Activated CD4-positive, alpha-beta T cell treated with anti-CD3 and anti-CD28 coated beads, Interleukin-2, amount 50 U/mL, for 48 hours (primary cell): ENCODE results near the gene RAB5B.
"Not testable (repeated sequence)": the region's sequence is repeated elsewhere in the genome, so short reads cannot be mapped to it uniquely, and the experiment has no call there.

Experiments used
- DNase-seq, 2 experiments: peaks; one replicate each; pipeline ENCODE4 v3.0.0-alpha.2; 2020

Gene RAB5B

DNA sequence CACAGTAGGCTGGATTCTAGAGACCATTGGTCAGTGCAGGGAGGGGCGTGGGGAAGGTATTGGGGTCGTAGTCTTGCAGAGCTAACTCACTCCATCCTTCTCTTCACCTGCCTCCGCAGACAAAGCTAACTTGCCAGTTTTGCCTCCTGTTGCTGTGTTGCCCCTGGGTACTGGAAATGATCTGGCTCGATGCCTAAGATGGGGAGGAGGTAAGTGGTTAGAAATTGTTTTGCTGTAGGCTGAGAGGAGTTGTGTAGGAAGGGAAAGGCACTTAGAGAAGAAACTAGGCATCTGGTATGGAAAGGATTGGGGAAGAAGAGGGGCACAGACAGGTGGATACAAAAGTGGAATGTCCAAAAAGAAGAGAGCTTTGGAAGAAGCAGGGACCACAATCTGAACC, 31.8 kb upstream of the RAB5B start:
- DNase-seq, result no peak

DNA sequence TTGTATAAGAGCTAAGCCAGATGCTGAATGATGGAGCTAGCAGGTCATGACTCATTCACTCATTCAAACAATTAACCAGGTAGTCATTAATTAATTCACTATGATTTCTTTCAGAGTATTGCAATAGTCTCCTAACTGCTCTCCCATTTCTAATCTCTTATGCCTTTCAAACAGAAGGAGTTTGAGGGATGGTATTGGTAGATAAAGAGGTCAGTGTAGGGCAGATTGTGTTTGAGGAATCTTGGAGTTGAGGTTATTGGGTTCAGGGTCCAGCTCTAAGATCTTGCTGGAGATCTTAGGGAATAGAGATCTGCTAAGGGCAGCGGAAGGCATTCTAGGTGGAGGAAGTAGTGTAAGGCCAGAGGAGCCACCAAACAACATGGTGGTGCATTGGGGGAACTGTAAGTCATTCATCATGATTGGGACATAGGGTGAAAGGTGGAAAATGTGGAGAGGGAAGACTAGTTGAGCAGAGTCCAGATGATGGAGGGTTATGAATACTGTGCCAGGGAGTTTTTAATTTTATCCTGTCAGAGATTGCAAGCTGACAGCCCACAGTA, 31.2 kb upstream of the RAB5B start:
- DNase-seq, result no peak

DNA sequence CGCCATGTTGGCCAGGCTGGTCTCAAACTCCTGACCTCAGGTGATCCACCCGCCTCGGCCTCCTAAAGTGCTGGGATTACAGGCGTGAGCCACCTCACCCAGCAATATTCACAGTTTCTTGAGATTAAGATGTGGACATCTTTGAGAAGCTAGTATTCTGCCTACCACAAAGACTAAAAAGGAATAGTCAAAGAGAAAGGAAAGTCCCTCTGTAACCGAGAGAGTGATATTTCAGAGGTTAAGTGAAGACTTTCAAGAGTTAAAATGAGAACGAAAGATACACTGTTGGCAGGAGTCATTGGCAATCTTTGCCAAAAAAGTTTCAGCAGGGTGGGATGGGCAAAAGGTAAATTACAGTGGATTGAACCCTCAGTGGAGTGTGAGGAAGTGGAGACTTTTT, 27.3 kb upstream of the RAB5B start:
- no peak for DNase-seq

DNA sequence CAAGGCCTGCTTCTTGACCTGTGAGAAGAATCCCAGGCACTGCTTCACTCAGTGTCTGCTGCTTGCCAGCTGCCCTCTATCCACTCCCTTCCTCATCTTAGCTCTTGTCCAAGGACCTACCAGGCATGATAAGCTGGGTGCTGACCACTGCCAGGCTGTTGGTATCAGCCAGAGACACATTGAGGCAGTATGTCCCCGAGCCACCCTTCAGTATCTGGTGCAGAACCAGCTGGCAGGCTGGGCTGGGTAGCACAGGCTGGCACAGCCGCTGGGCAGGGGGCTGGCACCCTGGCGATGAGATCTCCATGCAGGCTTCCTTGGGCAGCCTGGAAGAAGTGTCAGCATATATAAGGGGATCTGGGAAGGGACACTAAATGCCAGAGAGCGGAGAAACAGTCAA, 18.5 kb upstream of the RAB5B start:
- DNase-seq, result no peak

DNA sequence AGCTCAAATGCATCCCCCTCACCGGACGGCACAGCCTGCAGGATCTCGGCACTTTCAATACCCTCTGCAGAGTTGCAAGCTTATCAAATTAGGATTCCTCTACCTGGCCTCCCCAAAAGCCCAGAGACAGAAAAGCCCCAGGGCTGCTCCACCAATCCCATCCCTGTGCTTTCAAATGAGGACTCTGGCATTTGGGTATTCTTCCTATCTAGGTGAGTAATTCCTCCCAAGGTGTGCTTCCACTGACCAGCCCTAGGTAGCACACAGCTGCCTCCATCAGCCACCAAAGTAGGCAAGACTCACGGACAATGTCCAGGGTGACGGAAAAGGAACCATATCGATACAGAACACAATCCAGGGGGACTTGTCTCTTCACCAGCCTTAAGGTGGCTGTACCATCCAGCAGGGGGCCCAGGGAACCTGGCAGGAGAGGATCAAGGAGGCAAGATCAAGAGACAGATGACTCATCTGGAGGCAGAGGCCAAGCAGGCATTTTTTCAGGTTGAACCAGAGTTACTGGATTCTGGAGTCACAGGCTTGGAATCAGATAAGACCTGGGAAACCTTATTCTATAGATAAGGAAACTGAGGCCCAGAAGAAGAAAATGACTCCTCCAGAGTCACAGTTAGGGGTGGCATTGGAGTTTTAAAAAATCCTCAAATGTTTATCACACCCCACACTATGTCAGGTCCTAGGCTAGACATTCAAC, 17.9 kb upstream of the RAB5B start:
- peak; percentile 54 to 63 for DNase-seq

DNA sequence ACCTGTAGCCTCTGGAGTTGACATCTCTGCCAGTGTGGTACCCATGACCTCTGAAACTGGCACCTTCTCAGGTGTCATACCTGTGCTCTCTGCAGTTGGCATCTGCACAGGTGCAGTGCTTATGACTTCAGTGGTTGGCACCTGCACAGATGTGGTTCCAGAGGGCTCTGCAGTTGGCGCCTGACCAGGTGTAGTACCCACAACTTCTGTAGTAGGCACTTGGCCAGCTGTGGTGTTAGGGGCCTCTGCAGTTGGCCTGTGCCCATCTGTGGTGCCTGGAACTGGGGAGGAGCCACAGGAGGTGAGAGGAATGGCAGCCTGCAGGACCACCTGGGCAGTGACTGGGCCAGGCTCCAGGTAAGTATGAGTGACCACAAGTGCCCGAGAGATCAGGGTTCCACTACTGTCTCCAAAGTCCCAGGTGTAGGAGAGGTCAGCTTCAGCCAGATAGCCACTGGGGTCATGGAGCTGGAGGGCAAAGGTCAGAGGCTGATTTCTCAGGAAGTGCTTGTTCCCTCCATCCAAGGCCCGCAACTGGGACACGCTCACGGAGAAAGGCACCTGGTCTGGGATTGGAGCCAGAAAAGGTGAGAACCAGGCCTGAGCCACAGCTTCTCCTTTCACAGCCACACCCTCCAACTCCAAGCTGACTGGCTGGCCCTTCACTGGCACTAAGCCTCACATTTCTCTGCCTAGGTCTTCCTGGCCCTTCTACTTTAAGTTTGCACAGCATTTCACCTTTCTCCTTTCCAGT, 16.6 kb upstream of the RAB5B start:
- no peak for DNase-seq

DNA sequence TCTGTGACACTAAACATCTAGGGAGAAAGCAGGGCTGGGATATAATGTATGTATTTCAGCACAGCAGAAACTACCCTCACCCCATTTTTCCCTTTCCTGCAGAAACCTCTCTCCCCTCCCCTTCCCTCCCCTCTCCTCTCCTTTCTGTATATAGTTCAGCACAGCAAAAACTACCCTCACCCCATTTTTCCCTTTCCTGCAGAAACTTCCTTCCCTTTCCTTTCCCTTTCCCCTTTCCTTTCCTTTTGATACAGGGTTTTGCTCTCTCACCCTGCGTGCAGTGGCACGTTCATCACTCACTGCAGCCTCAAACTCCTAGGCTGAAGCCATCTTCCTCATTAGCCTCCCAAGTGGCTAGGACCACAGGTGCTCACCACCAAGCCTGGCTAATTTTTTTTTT, 10.1 kb upstream of the RAB5B start:
- no peak for DNase-seq

DNA sequence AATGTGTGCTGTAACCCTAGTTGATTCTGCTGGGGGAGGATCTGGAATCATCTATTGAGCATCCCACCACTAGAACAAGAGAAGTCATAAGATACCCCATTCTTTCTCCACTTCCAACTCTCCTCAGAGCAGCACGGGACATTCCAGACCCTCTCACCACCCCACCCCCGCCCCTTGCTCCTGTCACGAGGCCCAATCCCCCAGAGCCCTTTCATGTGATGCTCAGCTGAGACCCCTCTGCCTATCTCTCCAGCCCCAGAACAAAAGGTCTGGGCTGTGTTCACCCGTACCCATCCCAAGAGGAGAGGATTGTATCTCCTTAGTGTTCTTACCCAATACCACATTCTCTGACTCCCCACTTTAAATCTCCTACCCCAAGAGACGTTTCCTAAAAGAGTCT, 8.6 kb upstream of the RAB5B start:
- no peak for DNase-seq

DNA sequence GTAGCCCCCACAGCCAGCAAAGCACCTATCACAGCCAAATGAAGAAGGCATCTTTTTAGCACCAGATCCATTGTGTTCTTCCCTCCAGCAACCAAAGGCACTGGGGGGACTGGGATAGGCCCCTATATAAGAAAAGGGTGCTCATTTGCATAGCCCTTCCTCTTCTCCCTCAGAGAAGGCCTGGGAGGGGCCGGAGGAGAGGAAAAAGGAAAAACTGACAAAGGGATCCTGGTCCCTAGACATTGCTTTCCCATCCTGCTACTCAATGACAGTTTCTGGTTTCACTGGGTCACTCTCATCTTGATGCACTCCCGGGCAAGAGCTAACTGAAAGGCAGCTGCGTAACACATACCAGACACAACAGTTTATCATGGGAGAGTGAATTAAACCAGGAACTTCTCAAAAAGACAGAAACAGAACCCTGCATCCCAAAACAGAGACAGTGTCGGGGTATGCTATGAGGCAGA, 7.9 kb upstream of the RAB5B start, which contains the start of gene PMEL:
PMEL (minus strand) TSS at position 102 of the 467 bp plus-strand sequence; CDS start at position 71, 31 bp downstream.
- no peak for DNase-seq

DNA sequence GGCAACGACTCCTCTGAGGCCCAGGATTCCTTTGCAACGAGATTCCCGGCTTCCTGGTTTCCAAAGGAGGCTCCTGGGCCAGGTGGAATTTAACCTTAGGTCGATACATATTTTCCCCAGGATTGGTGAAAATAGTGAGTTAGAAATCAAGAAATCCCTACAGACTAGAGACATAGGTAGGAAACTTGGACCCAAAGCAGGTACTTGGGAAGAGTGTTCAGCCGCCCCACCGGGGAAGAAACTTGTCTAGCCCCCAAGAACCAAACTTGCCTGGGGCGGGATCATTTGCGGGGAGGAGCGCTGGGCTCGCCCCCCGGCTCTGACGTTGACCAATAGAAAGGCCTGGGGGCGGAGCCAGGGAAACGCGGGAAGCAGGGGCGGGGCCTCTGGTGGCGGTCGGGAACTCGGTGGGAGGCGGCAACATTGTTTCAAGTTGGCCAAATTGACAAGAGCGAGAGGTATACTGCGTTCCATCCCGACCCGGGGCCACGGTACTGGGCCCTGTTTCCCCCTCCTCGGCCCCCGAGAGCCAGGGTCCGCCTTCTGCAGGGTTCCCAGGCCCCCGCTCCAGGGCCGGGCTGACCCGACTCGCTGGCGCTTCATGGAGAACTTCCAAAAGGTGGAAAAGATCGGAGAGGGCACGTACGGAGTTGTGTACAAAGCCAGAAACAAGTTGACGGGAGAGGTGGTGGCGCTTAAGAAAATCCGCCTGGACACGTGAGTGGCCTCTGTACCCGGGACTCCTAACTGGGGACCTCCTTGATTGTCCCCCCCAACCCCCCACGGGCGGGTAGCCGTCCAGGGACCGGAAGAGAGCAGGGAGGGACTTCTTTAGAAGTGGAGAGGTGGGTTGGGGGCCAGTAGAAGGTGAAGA, 7.2 kb upstream of the RAB5B start, which contains the start of gene CDK2:
CDK2 (plus strand) TSS at position 423 of the 874 bp plus-strand sequence; CDS start at position 602, 179 bp downstream.
- peak; percentile 97 to 98 for DNase-seq

DNA sequence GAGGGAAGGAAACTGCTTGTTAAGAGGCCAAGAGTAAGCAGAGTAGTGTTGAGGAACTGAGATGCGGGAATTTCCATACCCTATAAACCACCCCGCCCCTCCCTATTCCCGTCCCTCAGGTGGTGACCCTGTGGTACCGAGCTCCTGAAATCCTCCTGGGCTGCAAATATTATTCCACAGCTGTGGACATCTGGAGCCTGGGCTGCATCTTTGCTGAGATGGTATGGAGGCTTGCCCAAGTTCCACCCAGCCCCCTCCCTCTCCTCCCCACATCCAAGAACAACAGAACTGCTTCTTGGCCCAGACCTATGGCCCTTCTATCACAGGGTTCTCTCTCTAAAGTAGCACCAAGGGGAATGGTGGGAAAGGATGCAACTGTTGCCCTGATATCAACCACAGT, 4.5 kb upstream of the RAB5B start:
- DNase-seq, result no peak

DNA sequence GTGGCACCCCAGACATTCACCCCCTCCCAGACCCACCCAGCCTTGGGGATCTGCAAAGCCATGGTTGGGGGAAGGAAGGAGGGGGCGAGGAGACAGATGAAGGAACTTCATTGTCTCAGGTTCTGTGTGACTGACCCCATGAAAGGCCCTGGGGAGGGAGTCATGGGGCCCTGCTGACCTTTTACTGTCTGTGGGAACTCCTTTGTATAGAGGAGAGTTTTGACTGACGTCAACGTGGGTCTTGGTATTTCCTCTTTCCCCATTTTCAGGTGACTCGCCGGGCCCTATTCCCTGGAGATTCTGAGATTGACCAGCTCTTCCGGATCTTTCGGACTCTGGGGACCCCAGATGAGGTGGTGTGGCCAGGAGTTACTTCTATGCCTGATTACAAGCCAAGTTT, 3.1 kb upstream of the RAB5B start:
- no peak for DNase-seq

DNA sequence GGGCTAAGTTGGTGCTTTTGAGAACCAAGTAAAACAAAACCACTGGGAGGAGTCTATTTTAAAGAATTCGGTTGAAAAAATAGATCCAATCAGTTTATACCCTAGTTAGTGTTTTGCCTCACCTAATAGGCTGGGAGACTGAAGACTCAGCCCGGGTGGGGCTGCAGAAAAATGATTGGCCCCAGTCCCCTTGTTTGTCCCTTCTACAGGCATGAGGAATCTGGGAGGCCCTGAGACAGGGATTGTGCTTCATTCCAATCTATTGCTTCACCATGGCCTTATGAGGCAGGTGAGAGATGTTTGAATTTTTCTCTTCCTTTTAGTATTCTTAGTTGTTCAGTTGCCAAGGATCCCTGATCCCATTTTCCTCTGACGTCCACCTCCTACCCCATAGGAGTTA, 1.8 kb upstream of the RAB5B start:
- DNase-seq, result no peak

DNA sequence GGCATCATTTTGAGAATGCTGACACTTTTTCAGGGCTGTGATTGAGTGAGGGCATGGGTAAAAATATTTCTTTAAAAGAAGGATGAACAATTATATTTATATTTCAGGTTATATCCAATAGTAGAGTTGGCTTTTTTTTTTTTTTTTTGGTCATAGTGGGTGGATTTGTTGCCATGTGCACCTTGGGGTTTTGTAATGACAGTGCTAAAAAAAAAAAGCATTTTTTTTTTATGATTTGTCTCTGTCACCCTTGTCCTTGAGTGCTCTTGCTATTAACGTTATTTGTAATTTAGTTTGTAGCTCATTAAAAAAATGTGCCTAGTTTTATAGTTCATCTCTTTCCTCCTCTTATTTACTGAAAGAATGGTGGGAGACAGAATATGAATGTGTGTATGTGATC, 1.4 kb upstream of the RAB5B start:
- DNase-seq, result no peak

DNA sequence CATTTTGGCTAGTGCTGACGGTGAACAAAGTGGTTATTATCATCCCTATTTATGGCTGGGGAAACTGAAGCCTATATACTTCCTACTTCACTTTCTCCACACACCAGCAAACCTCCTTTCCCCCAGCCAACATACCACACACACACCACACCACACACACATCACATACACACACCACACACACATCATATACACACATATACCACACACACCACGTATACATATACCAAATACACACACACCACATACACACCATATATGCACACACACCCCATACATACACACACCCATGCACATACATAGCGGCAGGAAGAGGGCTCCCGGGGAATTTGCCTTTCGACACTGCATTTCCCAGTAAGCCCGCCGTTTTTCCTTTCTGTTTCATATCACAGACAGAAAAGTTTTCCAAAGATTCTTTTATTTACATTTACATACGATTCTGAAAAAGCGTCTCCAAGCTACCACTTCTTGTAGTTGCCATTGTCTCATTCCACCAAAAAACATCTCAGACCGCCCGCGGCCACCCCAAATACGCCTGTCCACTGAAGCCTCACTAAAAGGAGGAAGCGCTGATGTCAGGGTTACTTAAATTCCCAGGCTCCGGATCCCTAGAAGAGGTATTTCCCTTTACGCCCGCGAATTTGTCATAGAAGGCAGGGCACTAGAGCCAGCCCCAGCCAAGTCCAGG, 823 bp upstream of the RAB5B start:
- DNase-seq, result no peak

DNA sequence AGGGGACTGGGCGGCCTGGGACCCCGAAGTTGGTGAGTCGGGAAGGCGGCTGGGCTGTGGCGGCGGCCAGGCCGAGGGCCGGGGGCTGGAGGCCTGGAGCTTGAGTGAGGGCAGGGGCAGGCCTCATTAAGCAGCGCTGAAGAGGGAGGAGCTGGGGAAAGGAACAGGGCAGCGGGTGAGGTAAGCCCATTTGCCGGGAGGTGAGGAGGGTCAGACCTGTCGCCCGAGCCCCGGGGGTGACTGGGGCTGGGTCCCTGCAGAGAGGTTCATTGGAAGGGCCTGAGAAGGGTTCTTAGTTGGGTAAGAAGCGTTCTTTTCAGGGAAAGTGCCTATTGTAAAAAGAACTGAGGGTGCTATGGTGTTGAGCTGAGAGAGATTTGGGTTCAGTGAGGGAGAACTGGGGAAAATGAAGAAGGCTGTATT, 441 bp downstream of the RAB5B start:
- DNase-seq, result peak; percentile 46 to 57

DNA sequence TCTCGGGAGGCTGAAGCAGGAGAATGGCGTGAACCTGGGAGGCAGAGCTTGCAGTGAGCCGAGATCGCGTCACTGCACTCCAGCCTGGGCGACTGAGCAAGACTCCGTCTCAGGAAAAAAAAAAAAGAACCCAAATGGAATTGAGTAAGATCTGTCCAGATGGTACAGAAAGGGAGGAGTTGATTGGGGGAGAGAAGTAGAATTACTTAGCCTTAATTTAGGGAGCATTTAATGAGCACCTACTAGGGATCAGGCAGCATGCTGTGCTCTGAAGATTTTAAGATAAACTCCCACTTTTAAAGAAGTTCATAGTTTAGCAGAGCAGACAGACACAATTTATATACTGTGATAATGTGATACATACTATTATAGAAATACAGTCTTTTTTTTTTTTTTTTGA, 4.5 kb downstream of the RAB5B start:
- no peak for DNase-seq

DNA sequence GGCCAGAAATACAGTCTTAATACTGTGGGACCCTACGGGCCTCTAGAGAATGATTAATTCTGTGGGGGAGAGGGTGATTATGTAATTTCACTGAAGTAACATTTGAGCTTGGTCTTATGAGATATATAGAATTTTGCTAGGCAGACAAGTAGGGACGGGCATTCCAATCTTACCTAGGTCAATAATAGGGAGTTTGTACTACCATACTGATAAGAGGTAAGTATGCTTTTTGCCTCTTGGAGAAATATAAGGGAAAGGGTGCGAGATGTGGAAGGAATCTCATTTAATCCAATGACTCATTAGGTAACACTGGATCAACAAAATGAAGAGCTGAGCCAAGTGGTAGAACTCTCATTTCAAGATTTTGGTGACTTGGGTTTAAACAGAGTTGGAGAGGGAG, 5.2 kb downstream of the RAB5B start:
- DNase-seq, result no peak

DNA sequence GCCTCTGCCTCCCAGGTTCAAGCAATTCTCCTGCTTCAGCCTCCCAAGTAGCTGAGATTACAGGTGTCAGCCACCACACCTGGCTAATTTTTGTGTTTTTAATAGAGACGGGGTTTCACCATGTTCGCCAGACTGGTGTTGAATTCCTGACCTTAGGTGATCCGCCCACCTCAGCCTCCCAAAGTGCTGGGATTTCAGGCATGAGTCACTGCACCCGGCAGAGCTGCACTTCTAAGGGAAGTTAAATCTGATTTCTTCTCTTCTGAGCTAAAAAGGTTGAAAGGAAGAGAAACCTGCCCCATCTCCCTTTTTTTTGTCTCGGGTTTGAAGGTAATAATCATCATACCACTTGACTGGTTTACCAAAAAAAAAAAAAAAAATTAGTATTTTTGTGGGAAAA, 8.0 kb downstream of the RAB5B start:
- DNase-seq, result not testable (repeated sequence)

DNA sequence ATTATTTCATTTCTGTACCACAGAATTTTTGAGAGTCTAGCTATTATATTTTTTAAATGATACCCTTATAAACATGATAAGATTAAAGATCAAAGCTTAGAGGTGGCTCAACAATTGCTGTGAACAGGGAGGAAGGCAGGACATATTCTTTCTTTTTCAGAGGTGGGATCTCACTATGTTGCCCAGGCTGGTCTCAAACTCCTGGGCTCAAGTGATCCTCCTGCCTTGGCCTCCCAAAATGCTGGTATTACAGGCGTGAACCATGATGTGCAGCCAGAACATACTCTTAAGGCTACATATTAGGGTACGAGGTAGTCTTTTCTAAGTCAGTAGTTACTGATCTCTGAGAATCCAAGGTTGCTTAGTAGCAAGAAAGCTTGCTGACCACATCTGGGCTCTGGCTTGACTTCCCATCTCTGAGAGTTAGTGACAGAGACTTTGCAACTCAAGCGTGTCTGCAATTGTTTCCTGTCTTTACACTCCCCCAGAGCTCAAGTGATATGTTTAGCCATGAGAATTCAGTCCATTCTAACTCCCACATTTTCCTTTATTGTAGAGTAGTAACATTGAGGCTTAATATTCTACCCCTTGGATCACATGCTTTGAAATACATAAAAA, 8.6 kb downstream of the RAB5B start:
- no peak for DNase-seq

DNA sequence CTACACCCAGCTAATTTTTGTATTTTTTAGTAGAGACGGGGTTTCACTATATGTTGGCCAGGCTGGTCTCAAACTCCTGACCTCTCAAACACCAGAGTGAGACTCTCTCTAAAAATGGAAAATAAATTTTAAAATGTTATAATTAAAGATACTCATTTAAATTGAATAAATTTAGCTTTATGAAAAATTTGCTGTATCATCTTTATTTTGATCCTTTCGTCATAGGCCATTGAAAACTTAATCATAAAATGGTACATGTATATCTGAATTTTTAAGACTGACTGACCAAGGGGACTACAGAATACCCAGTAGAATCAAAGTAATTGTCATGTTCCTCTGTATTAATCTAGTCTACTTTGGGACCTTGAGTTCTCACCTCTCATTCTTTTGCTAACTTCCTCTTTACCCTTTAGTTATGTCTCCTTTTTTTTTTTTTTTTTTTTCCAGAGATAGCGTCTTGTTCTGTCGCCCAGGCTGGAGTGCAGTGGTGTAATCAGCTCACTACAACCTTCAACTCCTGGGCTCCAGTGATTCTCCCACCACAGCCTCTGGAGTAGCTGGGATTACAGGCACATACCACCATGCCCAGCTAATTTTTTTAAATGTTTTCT, 9.5 kb downstream of the RAB5B start:
- no peak for DNase-seq
